CD4-positive, alpha-beta T cell treated with Interleukin-17A for 4 hours (primary cell): ENCODE results near the gene KRT77.
"Not testable (repeated sequence)": the region's sequence is repeated elsewhere in the genome, so short reads cannot be mapped to it uniquely, and the experiment has no call there.

ENCODE experiments used
- DNase-seq: peaks from one replicate; pipeline ENCODE4 v3.0.0-alpha.2; 2020; ENCODE audit warnings: mixed read lengths

KRT77 gene

GRCh38 chr12:52721838-52722470 is 18.6 kb upstream of the KRT77 start:
- DNase-seq = no peak

- DNase-seq = no peak
These were observed 17.1 kb upstream of the KRT77 start for GRCh38 chr12:52720365-52720886.

- DNase-seq = no peak
These were observed 12.7 kb upstream of the KRT77 start for GRCh38 chr12:52716061-52716460.

GRCh38 chr12:52715416-52715815 is 12.1 kb upstream of the KRT77 start:
- no peak for DNase-seq

GRCh38 chr12:52714887-52715281 is 11.6 kb upstream of the KRT77 start:
- DNase-seq = no peak

GRCh38 chr12:52713960-52714886 is 10.9 kb upstream of the KRT77 start:
- DNase-seq = peak; percentile 54

GRCh38 chr12:52712122-52712521 is 8.8 kb upstream of the KRT77 start:
- DNase-seq = not testable (repeated sequence)

- no peak for DNase-seq
These were observed 7.4 kb upstream of the KRT77 start for GRCh38 chr12:52710730-52711129.

GRCh38 chr12:52708010-52708409 is 4.7 kb upstream of the KRT77 start:
- peak; percentile 54 for DNase-seq

- no peak for DNase-seq
These were observed 1.1 kb upstream of the KRT77 start for GRCh38 chr12:52704464-52704863.

- DNase-seq = no peak
These were observed 554 bp upstream of the KRT77 start for GRCh38 chr12:52703878-52704277.

GRCh38 chr12:52702338-52702737 is 986 bp downstream of the KRT77 start:
- no peak for DNase-seq

GRCh38 chr12:52701281-52701680 is 2.0 kb downstream of the KRT77 start:
- DNase-seq = no peak

GRCh38 chr12:52699960-52700359 is 3.4 kb downstream of the KRT77 start:
- DNase-seq = no peak

- DNase-seq = no peak
These were observed 4.0 kb downstream of the KRT77 start for GRCh38 chr12:52699373-52699772.

GRCh38 chr12:52698651-52699340 is 4.5 kb downstream of the KRT77 start:
- DNase-seq = no peak

GRCh38 chr12:52697058-52697582 is 6.2 kb downstream of the KRT77 start:
- DNase-seq = no peak

- no peak for DNase-seq
These were observed 6.7 kb downstream of the KRT77 start for GRCh38 chr12:52696588-52696987.

GRCh38 chr12:52695039-52695438 is 8.3 kb downstream of the KRT77 start:
- no peak for DNase-seq

GRCh38 chr12:52694151-52694550 is 9.2 kb downstream of the KRT77 start:
- no peak for DNase-seq

GRCh38 chr12:52693261-52693660 is 10.1 kb downstream of the KRT77 start:
- no peak for DNase-seq

GRCh38 chr12:52692254-52692653 is 11.1 kb downstream of the KRT77 start:
- no peak for DNase-seq

- no peak for DNase-seq
These were observed 11.5 kb downstream of the KRT77 start for GRCh38 chr12:52691841-52692150.
